ENCODE measurements around the gene CASKIN2.

Gene CASKIN2

DNA sequence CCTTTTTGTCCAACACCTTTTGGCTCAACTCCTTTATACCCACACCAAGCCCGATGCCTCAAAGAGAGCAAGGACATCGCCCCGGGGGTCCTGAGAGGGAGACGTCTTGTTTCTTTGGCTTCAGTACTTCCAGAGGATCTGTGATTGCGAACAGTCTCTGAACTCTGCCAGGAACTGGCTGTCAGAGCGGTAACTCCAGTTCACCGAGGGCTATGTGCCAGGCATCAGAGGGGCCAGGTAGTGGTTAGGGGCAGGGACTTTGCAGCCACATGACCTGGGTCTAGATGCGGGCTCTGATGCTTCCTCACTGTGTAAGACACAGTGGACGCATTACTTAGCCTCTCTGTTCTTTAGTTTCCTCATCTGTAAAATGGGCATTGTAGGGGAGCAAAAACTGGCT, 31.8 kb upstream of the CASKIN2 start:
- DNase-seq (ENCODE audit: low spot score), result no peak
- FAIRE-seq, result no peak

DNA sequence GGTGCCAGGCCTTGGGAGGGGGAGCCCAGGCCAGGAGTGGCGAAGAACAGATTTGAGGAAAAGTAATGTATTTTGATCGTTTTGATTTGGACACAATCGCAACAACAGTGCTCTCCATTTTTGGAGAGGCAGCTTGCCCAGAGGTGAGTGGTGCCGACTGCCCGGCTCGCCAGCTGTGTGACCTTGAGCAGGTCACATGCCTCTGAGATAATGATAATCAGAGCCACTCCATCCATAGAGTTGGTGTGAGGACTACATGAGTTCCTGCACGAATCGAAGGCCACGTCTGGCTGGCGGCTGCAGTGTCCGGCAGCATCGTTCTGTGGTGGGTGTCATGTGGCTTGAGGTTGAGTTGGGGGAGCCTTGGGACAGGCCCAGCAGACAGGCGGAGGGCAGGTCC, 30.8 kb upstream of the CASKIN2 start:
- FAIRE-seq (no peak), DNase-seq (ENCODE audit: low spot score) (no peak)

DNA sequence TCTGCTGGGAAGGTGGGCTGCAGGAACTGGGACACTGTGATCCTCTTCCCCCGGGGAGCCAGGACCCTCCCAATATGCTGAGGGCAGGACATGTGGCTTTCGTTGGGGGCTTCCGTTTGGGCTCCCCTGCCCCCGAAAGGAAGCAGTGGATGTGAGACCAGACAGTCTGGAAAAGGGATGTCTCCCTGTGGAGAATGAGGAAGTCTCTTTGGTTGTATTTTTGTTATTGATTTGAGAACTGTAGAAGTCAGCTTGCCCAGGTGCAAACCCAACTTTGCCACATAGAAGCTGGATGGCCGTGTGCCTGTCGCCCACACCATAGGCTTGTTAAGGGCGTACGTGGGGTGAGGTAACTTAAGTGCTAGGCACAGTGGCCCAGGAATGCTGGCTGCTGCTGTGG, 28.9 kb upstream of the CASKIN2 start:
- DNase-seq (ENCODE audit: low spot score) (no peak), FAIRE-seq (no peak)

DNA sequence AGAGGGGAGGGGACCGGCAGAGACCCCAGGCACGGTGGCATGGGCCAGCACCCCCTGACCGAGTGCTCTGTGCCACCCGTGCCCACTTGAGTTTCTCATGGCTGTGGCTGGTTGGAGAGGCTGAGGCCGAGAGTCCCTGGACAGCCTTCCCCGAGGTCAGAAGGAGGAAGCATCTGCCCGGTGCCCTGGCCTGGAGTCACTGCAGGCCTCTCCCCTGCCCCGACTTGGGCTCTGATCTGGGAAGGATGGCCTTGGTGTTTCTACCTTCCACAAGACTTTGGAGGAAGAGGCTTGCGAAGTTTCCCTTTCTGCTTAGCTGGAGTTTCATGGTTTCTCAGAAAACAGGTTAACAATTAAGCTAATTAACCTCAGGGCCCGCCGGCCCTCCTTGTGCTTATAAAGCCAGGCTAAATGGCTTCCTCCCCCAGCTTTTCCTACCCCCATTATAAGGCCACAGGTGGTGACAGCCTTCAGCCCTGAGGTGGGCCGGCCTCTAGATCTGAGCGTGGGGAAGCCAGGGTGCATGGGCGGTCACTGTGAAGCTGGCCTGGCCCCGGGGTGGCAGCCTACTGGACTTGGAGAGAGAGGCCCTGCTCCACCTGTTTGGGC, 27.5 kb upstream of the CASKIN2 start:
- DNase-seq (ENCODE audit: low spot score) (no peak), FAIRE-seq (no peak)

DNA sequence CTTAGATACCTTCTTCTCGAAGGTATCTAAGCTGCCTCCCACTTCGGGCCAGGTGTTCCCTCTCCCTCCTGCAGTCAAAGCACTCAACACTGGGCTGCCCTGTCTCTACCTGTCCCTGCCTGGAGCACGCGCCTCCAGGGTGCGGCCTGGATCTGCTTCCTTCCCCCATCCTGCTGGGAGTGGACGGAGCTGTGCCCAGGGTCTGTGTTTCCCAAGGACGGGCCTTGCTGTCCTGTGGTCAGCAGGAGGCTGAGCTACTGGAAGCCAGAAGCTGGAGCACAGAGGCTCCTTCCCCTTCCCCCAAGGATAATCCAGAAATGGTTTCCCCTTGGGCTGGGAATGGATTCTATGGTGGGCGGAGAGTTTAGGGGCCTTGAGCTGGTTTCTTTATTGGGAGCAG, 26.9 kb upstream of the CASKIN2 start:
- DNase-seq (ENCODE audit: low spot score) (no peak), FAIRE-seq (no peak)

DNA sequence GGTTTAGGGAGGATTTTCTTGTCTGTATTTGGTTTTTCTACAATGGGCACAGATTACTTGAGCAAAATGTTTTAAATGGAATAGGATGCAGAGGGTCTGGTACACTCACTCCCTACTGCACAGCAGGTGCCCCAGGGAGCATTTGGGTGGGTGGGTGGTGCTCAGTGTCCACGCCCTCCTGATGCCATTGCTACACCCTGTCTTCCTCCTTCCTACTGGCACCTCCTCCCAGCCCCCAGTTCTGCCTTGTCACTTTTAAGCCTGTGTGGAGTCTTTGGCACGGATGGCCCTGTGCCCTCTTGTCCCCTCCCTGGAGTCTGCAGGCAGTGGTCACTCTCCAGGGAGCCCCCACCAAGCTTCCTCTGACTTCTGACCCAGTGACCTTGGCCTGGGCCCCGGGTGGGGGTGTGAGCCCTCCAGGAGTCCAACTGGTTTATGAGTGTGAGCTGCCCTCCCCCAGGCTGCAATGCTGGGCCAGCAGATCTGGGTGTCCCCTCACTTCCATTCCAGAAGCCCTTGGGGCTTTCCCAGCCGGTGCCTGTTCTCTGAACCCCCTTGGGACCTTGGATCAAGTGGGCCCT, 25.7 kb upstream of the CASKIN2 start:
- DNase-seq (ENCODE audit: low spot score), result no peak
- peak; percentile 48 for FAIRE-seq

DNA sequence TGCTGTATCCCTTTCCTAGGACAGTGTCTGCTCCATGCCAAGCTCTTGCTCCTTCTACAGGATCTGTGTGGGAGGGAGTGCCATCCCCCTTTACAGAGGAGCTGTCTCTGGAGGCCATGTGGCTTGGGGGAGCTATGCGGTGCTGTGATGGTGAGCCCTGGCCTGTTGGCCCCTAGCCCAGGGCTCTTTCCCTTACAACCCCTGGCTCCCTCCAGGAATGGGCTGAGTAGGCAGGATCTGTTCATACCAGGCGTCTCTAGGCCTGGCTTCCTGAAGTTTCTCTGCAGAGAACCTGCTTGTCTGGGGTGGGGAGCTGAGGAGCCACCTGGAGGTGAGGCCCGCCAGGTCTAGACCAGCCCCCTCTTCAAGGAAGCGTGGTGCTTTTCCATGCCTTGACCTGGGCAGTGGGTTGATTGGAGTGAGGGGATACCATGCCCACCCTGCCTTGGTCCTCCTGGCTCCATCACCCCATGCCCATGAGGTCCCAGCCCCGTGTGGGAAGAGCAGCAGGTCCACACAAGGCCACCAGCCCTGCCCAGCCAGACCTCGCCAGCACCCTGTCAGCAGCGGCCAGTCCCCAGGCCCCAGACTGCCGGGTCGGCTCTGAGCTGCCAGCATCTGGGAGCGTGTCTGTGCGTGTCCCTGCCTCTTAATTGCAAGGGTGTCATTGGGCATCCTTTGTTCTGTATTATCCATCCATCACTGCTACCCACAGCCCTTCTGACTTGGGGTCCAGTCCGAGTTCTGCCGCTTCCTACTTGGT, 24.8 kb upstream of the CASKIN2 start:
- FAIRE-seq (no peak), DNase-seq (ENCODE audit: low spot score) (no peak)

DNA sequence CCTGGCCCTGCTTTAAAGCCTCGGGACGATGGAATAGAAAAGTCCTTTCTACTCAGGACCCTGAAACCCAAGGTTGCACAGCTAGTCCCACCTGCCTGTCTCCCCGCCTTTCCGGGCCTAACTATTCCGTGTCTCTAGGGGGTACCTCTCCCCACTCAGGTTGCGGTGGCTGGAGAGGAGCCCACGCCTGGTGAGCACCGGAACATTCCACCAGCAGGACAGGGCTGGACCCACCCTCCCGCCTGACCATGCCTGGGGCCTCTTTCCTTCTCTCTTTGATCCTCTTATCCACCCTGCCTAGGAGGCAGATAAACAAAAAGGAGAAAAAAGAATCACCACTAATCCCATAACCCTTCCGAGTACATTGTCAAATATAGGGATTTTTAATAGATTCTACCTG, 21.0 kb upstream of the CASKIN2 start:
- DNase-seq (ENCODE audit: low spot score) (no peak), FAIRE-seq (no peak)

DNA sequence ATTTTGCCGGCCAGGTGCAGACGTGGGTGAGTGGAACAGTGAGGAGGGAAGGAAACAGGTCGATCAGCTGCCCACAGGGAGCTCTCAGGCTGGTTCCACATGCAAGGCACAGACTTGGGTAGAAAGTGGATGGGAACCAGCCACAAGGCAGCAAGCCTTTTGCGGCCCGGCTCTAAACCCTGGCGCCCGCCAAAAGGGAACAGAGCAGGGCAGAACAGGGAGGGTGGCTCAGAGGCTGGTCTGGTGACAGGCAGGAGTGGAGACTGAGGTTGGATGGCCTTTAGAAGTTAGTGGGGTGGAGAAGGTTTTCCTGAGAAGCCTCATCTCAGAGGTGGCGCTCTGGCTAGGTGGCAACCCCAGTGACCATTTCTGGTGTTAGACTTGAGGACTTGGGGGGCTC, 20.5 kb upstream of the CASKIN2 start:
- no peak for FAIRE-seq
- no peak for DNase-seq (ENCODE audit: low spot score)

DNA sequence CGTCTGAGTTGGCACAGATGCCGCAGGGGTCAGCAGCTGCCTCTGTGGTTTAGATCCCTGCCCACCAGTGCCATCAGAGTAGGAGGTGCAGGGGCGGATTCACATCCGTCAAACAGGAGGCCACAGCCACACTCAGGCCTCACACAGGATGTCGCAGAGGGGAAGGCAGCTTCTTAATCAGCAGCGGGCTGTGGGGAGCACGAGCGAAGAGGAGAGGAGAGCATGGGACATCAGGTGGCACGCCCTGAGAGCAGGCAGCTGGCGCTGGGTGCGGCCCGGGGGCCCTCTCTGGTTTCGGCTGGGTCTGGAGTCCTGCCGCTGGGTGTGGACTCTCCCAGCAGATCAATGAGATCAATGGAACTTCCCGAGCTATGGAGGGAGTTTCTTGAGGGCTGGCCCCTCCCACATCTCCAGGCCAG, 19.8 kb upstream of the CASKIN2 start:
- DNase-seq (ENCODE audit: low spot score) (no peak), FAIRE-seq (no peak)

DNA sequence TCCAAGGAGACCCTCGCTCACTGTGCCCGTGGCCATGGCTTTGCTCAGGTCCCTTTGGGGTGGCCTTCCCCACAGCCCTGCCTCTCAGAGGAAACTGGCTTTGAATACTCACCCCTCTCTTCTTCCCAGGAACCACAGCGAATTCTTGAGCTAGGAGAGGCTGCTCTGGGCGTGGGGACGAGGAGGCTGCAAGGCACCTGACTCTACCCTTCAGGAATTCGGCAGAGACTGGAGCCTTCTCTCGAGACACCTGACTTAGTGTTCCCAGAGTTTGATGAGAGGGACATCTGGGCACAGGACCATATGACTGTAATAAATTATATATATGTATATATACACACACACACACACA, 16.4 kb upstream of the CASKIN2 start:
- DNase-seq (ENCODE audit: low spot score), result peak; percentile 85
- FAIRE-seq, result peak; percentile 30

DNA sequence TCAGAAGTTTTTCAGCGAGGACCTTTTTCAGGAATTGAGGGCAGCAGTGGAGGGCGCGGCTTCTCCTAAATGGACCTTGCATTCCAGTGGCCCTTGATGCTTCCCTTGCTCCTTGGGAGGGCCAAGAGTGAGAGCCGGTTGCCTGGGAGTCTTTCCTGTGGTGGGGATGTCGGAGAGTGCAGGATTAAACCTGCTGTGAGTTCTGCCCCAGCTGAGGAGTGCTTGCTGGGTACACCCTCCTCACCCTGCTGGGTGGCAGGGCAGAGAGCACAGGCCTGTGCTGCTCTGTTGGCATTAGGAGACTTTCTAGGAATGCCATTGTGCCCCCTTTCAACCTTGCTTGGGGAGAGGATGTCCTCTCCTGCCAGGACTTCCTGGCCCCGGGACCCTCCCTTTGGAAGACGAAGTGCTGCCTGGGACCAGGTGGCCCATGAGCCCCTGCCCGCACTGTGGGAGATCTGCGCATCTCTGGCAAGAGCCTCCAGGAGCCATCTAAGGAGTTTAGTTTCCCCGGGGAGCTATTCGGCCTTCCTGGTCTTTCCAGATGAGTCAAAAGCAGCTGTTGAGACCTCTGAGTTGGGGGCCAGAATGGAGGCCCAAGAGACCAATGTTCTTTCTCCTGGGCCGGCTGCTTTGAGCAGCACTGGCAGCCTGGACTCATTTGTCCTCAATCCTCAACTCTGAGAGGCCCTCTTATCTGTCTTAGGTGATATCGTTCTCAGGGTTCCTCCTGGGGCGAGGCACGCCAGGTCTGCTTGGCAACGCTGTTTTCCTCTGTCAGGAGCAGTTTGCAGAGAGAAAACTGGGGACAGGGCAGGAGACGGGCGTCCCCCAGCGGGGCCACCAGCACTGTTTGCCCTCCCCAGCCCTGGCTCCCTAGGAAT, 15.7 kb upstream of the CASKIN2 start:
- DNase-seq (ENCODE audit: low spot score), result no peak
- FAIRE-seq, result peak; percentile 9

DNA sequence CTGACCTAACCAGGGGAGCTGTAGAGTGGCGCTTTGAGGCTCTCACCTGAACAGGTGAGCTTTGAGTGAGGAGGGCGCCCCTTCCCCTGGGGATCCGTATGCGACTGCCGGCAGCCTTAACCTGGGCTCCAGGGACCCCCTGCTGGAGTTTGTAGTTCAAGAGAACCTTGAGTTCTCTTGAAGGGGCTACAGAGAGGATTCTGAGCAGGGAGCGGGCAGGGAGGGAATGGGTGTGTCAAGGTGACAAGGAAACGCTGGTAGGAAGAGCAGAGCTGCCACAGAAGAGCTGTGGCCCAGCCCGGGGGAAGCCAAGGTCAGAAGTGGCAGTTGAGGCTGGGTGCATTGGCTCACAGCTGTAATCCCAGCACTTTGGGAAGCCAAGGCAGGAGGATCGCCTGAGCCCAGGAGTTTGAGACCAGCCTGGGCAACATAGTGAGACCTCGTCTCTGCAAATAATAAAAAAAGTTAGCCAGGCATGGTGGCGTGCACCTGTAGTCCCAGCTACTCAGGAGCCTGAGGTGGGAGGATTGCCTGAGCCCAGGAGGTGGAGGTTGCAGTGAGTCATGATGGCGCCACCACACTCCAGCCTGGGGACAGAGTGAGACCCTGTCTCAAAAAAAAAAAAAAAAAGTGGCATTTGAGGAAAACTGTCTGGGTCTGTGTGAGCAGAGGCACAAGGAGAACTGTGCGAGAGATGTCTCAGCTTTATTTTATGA, 11.4 kb upstream of the CASKIN2 start:
- FAIRE-seq (no peak), DNase-seq (ENCODE audit: low spot score) (no peak)

DNA sequence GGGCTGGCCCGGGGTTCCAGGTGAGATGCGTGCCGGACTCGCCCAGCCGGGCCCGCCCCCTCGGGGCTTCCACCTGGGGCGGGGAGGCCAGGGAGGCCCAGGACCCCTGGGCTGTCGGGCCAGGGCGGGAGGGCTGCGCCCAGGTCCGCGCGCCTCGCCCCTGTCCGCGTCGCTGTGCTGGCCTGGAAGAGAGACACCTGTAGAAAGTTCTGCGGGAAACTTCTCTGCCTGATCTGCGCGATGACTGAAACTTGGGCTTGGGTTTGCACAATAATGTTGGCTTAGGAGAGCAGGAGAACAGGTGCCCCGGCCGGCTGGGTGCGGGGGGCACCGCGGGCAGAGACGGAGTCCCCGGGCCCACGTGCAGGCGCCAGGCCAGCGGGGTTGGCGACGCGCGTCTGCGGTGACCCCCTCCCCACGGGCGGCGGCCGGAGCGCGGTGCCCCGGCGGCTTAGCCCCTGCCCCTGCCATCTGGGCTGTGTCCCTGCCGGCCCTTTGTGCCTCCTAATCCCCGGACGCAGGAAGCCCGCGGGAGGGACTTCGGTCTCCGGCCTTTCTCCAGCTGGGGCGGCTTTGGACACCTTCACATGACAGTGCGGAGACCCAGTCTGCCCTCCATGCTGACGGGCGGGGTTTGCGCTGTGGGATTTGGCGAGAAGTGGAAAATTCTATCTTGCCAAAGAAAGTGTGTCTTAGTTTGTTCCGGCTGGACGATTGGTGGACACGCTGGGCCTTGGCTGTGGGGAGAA, 10.6 kb upstream of the CASKIN2 start:
- DNase-seq (ENCODE audit: low spot score) (no peak), FAIRE-seq (no peak)

DNA sequence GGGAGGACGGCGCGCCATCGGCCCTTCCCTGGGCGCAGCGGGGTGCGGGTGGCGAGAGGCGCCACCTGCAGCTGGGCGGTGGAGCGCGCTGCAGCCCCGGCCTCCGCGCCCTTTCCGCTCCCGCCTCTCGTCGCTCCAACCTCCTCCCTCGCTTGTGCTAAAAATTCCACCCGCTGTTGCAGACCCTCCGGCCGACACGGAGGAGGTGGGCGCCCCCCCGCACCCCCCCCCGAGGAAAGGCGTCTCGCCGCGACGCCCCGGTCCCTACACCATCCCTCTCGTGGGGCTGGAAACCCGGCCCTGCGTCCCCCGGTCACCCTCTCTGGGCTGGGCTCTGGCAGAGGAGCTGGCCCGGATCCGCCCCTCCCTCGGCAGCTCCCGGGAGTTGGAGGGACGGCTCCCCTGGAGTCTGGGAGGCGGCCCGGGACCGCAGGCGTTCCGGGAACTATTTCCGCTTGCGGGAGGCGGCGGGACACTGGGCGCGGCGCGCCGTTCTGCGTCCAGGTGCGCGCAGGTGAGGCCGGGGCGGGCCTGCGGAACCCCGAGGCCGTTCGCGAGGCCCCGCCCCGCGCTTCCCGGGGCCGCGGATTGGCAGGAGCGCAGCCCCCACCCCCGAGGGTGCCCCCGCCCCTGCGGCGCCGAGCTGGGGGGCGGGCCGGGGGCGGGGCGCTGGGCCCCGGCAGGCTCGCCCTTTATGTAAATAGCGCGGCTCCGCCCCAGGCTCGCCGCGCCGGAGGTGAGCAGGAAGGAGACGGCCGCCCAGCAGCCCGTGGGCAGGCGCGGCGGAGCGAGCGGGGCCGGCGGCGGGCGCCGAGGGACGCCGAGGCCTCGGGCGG, 9.9 kb upstream of the CASKIN2 start, which contains the start of gene LLGL2:
Gene LLGL2 (plus strand): TSS at position 728 of the 836 bp plus-strand sequence. CDS start 17,730 bp downstream, outside the sequence.
- FAIRE-seq (no peak), DNase-seq (ENCODE audit: low spot score) (no peak)

DNA sequence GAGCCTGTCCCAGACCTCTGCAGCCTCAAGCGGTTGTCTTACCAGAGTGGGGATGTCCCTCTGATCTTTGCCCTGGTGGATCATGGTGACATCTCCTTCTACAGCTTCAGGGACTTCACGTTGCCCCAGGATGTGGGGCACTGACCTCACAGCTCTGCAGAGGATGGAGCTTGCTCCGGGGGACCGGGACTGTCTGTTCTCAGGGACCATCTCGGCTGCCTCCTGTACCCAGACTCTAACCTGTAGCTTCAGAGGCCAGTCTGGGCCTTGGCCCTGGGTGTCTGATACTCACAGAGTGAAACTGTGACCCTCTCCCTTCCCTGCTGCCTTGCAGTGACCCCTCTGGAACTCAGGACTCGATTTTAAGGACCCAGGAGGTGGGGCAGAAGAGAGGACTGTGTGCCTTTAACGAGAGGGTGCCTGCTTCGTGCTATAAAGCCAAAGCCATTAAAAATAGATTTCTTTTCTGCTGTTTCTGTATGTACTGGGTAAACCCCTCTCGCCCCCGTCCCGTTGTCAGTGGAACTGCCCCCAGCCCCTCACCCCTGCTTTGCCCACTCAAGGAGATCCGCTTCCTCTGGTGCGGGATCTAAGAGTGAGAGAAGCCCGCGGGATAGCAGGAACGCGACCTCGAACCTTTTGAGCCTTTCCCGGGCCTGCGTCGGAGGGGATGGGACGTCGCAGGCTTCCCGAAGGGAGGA, 9.1 kb upstream of the CASKIN2 start:
- DNase-seq (ENCODE audit: low spot score), result no peak
- FAIRE-seq, result no peak

DNA sequence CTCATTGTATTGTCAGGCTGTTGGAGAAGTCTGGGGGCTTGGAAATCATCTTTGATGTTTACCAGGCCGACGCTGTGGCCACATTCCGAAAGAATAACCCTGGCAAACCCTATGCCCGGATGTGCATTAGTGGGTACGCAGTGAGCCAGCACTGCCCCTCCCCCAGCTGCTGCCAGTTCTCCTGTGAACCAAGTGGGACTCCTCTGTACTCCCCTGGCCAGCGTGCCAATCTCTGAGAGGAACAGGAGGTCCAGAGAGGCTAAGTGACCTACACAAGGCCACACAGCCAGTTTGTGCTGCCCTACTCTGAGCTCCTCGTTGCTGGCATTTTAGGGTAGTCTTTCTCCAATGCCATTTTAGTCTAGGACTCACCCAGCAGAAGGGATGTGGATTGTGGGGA, 8.3 kb upstream of the CASKIN2 start:
- DNase-seq (ENCODE audit: low spot score) (no peak), FAIRE-seq (no peak)

DNA sequence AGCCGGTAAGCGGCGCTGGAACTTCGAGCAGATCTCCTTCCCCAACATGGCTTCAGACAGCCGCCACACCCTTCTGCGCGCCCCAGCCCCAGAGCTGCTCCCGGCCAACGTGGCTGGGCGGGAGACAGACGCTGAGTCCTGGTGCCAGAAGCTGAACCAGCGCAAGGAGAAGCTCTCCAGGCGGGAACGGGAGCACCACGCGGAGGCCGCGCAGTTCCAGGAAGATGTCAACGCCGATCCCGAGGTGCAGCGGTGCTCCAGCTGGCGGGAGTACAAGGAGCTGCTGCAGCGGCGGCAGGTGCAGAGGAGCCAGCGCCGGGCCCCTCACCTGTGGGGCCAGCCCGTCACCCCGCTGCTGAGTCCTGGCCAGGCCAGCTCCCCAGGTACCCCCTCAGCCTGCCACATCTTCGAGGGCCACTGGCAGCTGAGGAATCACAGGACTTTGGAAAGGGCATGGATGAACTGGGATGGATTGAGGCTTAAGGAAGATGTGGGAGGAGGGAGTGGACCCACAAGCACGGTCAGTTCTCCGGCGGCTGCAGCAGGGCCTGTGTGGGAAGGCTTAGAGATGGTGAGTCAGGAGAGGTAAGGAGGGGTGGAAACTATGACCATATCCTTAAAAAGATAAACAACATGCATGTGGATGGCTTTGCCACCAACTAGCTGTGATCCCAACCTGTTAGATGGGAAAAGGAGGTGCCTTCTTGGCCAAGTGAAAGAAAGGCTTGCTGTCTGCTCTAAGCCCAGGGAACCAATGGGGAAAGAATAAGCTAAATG, 6.8 kb upstream of the CASKIN2 start:
- FAIRE-seq, result no peak
- DNase-seq (ENCODE audit: low spot score), result no peak
